Thyroid gland (tissue), 4 donors: Measurements from ENCODE around the gene CHST4.

Experiments
- POLR2A ChIP-seq, 2 donors: fragments of 450-650 bp; IDR thresholded peaks; one replicate each; pipeline ENCODE4 v1.6.1; 2017; ENCODE audit warnings: antibody characterized with exemption in 2 of 2, mild to moderate bottlenecking in 2 of 2, moderate library complexity in 1 of 2
- TF ChIP-seq, protein P1 (sequence below), 6 experiments: fragments of 200-600 bp in 3 of 6; fragments of 450-650 bp in 3 of 6; sonication (generic) in 3 of 6; IDR thresholded peaks; one replicate each; pipeline ENCODE4 v1.5.1; 2016 to 2019; ENCODE audit warnings: antibody characterized with exemption in 6 of 6, mild to moderate bottlenecking in 2 of 6, inconsistent platforms in 1 of 6, moderate library complexity in 1 of 6

GRCh38 chr16:71489122-71489521, 37.1 kb upstream of the CHST4 start, which contains the start of gene ZNF19:
- TF ChIP-seq, protein P1, sequence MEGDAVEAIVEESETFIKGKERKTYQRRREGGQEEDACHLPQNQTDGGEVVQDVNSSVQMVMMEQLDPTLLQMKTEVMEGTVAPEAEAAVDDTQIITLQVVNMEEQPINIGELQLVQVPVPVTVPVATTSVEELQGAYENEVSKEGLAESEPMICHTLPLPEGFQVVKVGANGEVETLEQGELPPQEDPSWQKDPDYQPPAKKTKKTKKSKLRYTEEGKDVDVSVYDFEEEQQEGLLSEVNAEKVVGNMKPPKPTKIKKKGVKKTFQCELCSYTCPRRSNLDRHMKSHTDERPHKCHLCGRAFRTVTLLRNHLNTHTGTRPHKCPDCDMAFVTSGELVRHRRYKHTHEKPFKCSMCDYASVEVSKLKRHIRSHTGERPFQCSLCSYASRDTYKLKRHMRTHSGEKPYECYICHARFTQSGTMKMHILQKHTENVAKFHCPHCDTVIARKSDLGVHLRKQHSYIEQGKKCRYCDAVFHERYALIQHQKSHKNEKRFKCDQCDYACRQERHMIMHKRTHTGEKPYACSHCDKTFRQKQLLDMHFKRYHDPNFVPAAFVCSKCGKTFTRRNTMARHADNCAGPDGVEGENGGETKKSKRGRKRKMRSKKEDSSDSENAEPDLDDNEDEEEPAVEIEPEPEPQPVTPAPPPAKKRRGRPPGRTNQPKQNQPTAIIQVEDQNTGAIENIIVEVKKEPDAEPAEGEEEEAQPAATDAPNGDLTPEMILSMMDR (IDR thresholded peaks at IDR 0.05): no peak
- no peak for TF ChIP-seq POLR2A (IDR thresholded peaks at IDR 0.05)
